Caco-2 (cell line): ENCODE data around the gene CRYGN. TPM values are rescaled to one million over a fixed set of nuclear protein-coding genes. Genes with fewer than 3 reads are reported as not detected.

Source experiments
- BruUV-seq: library from RNA; stranded (reverse); fragments of 400-500 nt; replicated peaks from 2 replicates; lab custom pipeline; 2021; lab: Mats Ljungman, UMichigan
- CTCF ChIA-PET: fragments of 300-600 bp; sonication (Branson Sonifier 250); formaldehyde crosslinking; loops from one replicate; lab custom pipeline; 2022; ENCODE audit warnings: antibody characterized with exemption; lab: Charles Lee
- POLR2A ChIA-PET: fragments of 300-600 bp; sonication (Branson Sonifier 250); formaldehyde crosslinking; loops from one replicate; lab custom pipeline; 2022; ENCODE audit warnings: antibody characterized with exemption; lab: Charles Lee
- DNase-seq, 2 experiments: peaks; one replicate each; pipeline versions ENCODE4 v3.0.0 to v3.0.0-alpha.2; 2020 to 2022
- H3K27me3 ChIP-seq: replicated peaks from 2 replicates; pipeline ENCODE4 v1.6.0; 2011; ENCODE audit warnings: low read length; ENCODE audit not compliant: control insufficient read depth, insufficient read depth
- H3K36me3 ChIP-seq: 2 replicates; pipeline ENCODE4 v1.5.1; 2011; ENCODE audit warnings: low read length; ENCODE audit not compliant: control insufficient read depth, insufficient read depth
- H3K4me1 ChIP-seq: fragments of 250-450 bp; sonication (Bioruptor Pico); 2 replicates; pipeline ENCODE4 v1.5.1; 2020; ENCODE audit warnings: mild to moderate bottlenecking
- H3K4me3 ChIP-seq: 2 replicates; pipeline ENCODE4 v1.5.1; 2011; ENCODE audit warnings: low read depth, mild to moderate bottlenecking, control low read depth, low read length
- H3K9me3 ChIP-seq: fragments of 250-450 bp; sonication (Bioruptor Pico); 2 replicates; pipeline ENCODE4 v1.5.1; 2020; ENCODE audit warnings: mild to moderate bottlenecking, moderate library complexity
- H3K27ac Mint-ChIP-seq: one replicate; pipeline ENCODE4 v1.8.0; 2022; ENCODE audit warnings: mixed read lengths; ENCODE audit not compliant: unreplicated experiment
- H3K27me3 Mint-ChIP-seq: one replicate; pipeline ENCODE4 v1.8.0; 2022; ENCODE audit warnings: mixed read lengths; ENCODE audit not compliant: insufficient read depth, unreplicated experiment
- H3K36me3 Mint-ChIP-seq: one replicate; pipeline ENCODE4 v1.8.0; 2022; ENCODE audit warnings: mild to moderate bottlenecking, mixed read lengths; ENCODE audit not compliant: insufficient read depth, unreplicated experiment
- H3K4me1 Mint-ChIP-seq: one replicate; pipeline ENCODE4 v1.8.0; 2022; ENCODE audit warnings: low read depth, mixed read lengths; ENCODE audit not compliant: unreplicated experiment
- H3K4me3 Mint-ChIP-seq: one replicate; pipeline ENCODE4 v1.8.0; 2022; ENCODE audit warnings: mild to moderate bottlenecking, moderate library complexity, mixed read lengths; ENCODE audit not compliant: unreplicated experiment
- H3K9me3 Mint-ChIP-seq: one replicate; pipeline ENCODE4 v1.8.0; 2022; ENCODE audit warnings: mixed read lengths; ENCODE audit not compliant: unreplicated experiment
- CTCF ChIP-seq, 2 experiments: fragments of 200-600 bp in 1 of 2; IDR thresholded peaks; 1 replicate in 1 of 2; 2 replicates in 1 of 2; pipeline versions ENCODE4 v1.5.1 to v1.8.0; 2011 to 2022; ENCODE audit warnings: antibody characterized with exemption in 1 of 2, control low read depth in 1 of 2, inconsistent platforms in 1 of 2, low read depth in 1 of 2, low read length in 1 of 2, mild to moderate bottlenecking in 1 of 2, moderate library complexity in 1 of 2; ENCODE audit not compliant: insufficient read depth in 1 of 2, severe bottlenecking in 1 of 2, unreplicated experiment in 1 of 2
- intact Hi-C: fragments of 100-400 bp; cut with micrococcal nuclease; formaldehyde crosslinking; loops from one replicate; pipeline ENCODE4 v1.10.0; 2022; ENCODE audit not compliant: unreplicated experiment
- total RNA-seq: library from RNA; stranded (reverse); gene quantifications from 2 replicates; pipeline ENCODE4 v1.2.3, GENCODE V29; 2022

Gene CRYGN
- total RNA-seq, 1 experiment from 2014 or later = not detected

GRCh38 chr7:151393031-151393977, 46.6 kb downstream of the CRYGN start:
- H3K9me3 Mint-ChIP-seq = no peaks in the 10 kb centered on the region
- no peak overlapping the region for H3K4me3 Mint-ChIP-seq
- Histone ChIP-seq H3K9me3 (no peaks in the 10 kb centered on the region), H3K27me3 (no peaks in the 10 kb centered on the region), H3K36me3 (no peaks in the 10 kb centered on the region), H3K4me1 (peaks cover 12% of the 10 kb centered on the region), H3K4me3 (no peak overlapping the region)
- TF ChIP-seq CTCF (IDR thresholded peaks at IDR 0.05; ENCODE audit: insufficient read depth in 1 of 2, low read depth in 1 of 2, low read length in 1 of 2, severe bottlenecking in 1 of 2, unreplicated experiment in 1 of 2) = no peak
- no TSS peak for BruUV-seq
- no peaks in the 10 kb centered on the region for H3K4me1 Mint-ChIP-seq
- no peak overlapping the region for H3K27ac Mint-ChIP-seq
- intact Hi-C loops = no loop called here
- CTCF ChIA-PET = interaction anchor here (0.6 to 0.8 kb wide), 2 partner anchors 25 to 455 kb away, joined by 3 to 6 read pairs; no protein-coding TSS in a partner anchor
- peaks cover 2% of the 10 kb centered on the region for H3K27me3 Mint-ChIP-seq
- no peaks in the 10 kb centered on the region for H3K36me3 Mint-ChIP-seq
- POLR2A ChIA-PET = no interaction called here
- DNase-seq = no peak

GRCh38 chr7:151392426-151392825, 47.5 kb downstream of the CRYGN start:
- no peak for DNase-seq
- POLR2A ChIA-PET = no interaction called here
- Histone ChIP-seq H3K4me3 (no peak overlapping the region), H3K4me1 (peaks cover 12% of the 10 kb centered on the region), H3K36me3 (no peaks in the 10 kb centered on the region), H3K27me3 (no peaks in the 10 kb centered on the region), H3K9me3 (no peaks in the 10 kb centered on the region)
- Mint-ChIP-seq H3K4me1 (no peaks in the 10 kb centered on the region), H3K27ac (no peak overlapping the region), H3K27me3 (peaks cover 2% of the 10 kb centered on the region), H3K4me3 (no peak overlapping the region), H3K9me3 (no peaks in the 10 kb centered on the region), H3K36me3 (no peaks in the 10 kb centered on the region)
- no TSS peak for BruUV-seq
- CTCF ChIA-PET = no interaction called here
- no peak for TF ChIP-seq CTCF (IDR thresholded peaks at IDR 0.05; ENCODE audit: insufficient read depth in 1 of 2, low read depth in 1 of 2, low read length in 1 of 2, severe bottlenecking in 1 of 2, unreplicated experiment in 1 of 2)
- intact Hi-C loops = no loop called here

GRCh38 chr7:151392002-151392401, 47.9 kb downstream of the CRYGN start:
- TF ChIP-seq CTCF (IDR thresholded peaks at IDR 0.05; ENCODE audit: insufficient read depth in 1 of 2, low read depth in 1 of 2, low read length in 1 of 2, severe bottlenecking in 1 of 2, unreplicated experiment in 1 of 2) = no peak
- H3K27me3 ChIP-seq = no peaks in the 10 kb centered on the region
- H3K4me1 ChIP-seq = peaks cover 12% of the 10 kb centered on the region
- Mint-ChIP-seq H3K4me1 (no peaks in the 10 kb centered on the region), H3K36me3 (no peaks in the 10 kb centered on the region), H3K27ac (no peak overlapping the region), H3K4me3 (no peak overlapping the region), H3K9me3 (no peaks in the 10 kb centered on the region), H3K27me3 (peaks cover 2% of the 10 kb centered on the region)
- no peak for DNase-seq
- POLR2A ChIA-PET = no interaction called here
- intact Hi-C loops = no loop called here
- no peaks in the 10 kb centered on the region for H3K9me3 ChIP-seq
- BruUV-seq = no TSS peak
- CTCF ChIA-PET = no interaction called here
- H3K4me3 ChIP-seq = no peak overlapping the region
- no peaks in the 10 kb centered on the region for H3K36me3 ChIP-seq
